ENCODE measurements around the gene TNRC18. TPM values are rescaled to one million over a fixed set of nuclear protein-coding genes. Genes with fewer than 3 reads are reported as not detected.

Gene TNRC18
- total and polyA plus RNA-seq, 2 experiments from 2014 or later = 3.7 to 51.8 TPM

DNA sequence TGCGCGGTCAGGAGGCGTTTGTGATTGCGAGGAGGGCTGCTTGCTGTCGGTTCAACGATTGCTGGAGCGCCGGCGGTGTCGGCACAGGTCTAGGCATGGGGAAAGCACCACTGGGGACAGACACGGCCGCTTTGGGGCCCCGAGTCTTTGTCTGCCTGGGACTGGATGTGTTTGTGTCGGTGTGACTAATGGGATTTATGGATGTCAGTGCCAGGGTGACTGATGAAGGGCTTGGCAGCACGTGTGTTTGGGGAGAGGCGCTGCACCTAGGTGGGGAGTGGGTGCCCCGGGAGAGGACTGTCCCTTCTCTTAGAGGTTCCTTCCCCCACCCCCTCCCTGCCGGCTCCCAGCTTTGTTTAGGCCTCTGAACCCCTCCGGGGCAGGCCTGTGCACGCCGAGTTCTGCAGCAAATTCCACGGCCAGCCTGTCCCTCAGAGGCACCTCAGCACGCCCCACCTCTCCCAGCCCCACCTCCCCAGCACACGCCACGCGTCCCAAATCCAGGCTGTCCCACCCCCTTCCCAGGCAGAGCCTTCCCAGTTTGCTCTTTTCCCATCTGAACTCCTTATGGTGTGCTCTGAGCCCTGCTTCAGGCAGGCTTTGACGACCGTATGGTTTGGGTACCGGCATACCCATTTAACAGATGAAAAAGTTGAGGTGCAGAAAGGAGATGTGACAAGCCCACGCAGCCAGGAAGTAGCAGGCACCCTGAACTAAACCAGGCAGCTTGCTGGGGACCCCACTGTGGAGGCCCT, 6.4 kb upstream of the TNRC18 start:
- Histone ChIP-seq H3K27ac (peak overlapping the region; percentile 98), H3K9ac (peak overlapping the region; percentile 95), H3F3A (ENCODE audit: insufficient read depth) (0 out of 2 replicates have a peak, but pooled peaks cover 4% of the 10 kb centered on the region), H3K79me2 (ENCODE audit: insufficient read depth) (peaks cover 94% of the 10 kb centered on the region), H2AFZ (peak overlapping the region; percentile 27; the same call in 1 of the 2 replicates), H3K4me2 (ENCODE audit: unreplicated experiment) (peak overlapping the region; percentile 93), H3K9me3 (ENCODE audit: low read depth) (no peaks in the 10 kb centered on the region), H3K4me3 (peak overlapping the region; percentile 87), H3K4me1 (ENCODE audit: insufficient read depth) (0 out of 2 replicates have a peak, but pooled peaks cover 4% of the 10 kb centered on the region), H3K9me2 (ENCODE audit: insufficient read depth) (no peaks in the 10 kb centered on the region), H4K20me1 (ENCODE audit: insufficient read depth) (no peaks in the 10 kb centered on the region), H3K36me3 (ENCODE audit: low read depth) (no peaks in the 10 kb centered on the region), H3K27me3 (replicated peaks; ENCODE audit: insufficient read depth) (no peaks in the 10 kb centered on the region)
- 12 to 14% methylated on average over 24 to 30 of the region's 30 CpGs for WGBS, 2 experiments (ENCODE audit: low coverage in 1 of 2, low lambda C conversion rate in 2 of 2, missing lambda C conversion rate in 2 of 2)
- peak; percentile 79 for DNase-seq
- in situ Hi-C loops (cut with MboI) = no loop called here
- TF ChIP-seq EZH2phosphoT487 (IDR thresholded peaks at IDR 0.05; ENCODE audit: insufficient read depth, low read depth) (no peak), EZH2 (IDR thresholded peaks at IDR 0.05; ENCODE audit: insufficient read depth, poor library complexity, severe bottlenecking) (no peak)

DNA sequence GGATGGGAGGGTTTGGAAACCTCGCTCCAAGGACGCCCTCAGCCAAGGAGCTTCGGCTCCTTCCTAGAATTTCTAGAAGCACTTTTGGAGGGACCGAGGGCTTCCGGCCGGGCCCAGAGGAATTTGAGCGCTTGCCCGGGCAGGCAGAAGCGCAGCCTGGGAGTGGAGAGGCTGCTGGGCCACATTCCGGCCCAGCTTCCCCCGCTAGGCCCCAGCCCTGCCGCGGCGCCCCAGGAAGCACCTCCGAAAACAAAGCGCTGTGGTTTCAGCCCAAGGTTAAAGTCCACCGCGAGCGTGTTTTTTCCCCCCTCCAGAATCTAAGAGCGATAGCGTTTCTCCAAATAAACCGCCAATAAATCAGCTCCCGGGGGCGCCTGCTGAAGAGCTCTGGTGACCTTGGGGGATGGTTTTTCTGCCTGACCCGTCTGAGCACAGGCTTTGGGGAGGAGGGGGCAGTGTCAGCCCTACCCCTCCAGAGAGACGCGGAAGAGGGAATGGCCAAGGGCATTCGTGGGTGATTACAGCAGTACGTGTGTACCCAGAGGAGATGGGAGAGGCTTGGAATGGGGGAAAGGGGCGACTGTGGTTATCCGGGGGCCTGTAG, 5.7 kb upstream of the TNRC18 start:
- Histone ChIP-seq H3K27ac (peak overlapping the region; percentile 98), H3K4me2 (ENCODE audit: unreplicated experiment) (peak overlapping the region; percentile 93), H4K20me1 (ENCODE audit: insufficient read depth) (no peaks in the 10 kb centered on the region), H3K27me3 (replicated peaks; ENCODE audit: insufficient read depth) (no peaks in the 10 kb centered on the region), H3K79me2 (ENCODE audit: insufficient read depth) (peaks cover 94% of the 10 kb centered on the region), H2AFZ (peak overlapping the region; percentile 27; the same call in 1 of the 2 replicates), H3K9ac (peak overlapping the region; percentile 95), H3K36me3 (ENCODE audit: low read depth) (no peaks in the 10 kb centered on the region), H3K4me1 (ENCODE audit: insufficient read depth) (0 out of 2 replicates have a peak, but pooled peaks cover 4% of the 10 kb centered on the region), H3K9me3 (ENCODE audit: low read depth) (no peaks in the 10 kb centered on the region), H3K9me2 (ENCODE audit: insufficient read depth) (no peaks in the 10 kb centered on the region), H3F3A (ENCODE audit: insufficient read depth) (0 out of 2 replicates have a peak, but pooled peaks cover 4% of the 10 kb centered on the region), H3K4me3 (peak overlapping the region; percentile 87)
- TF ChIP-seq EZH2 (IDR thresholded peaks at IDR 0.05; ENCODE audit: insufficient read depth, poor library complexity, severe bottlenecking) (no peak), EZH2phosphoT487 (IDR thresholded peaks at IDR 0.05; ENCODE audit: insufficient read depth, low read depth) (no peak)
- peak; percentile 69 for DNase-seq
- 1% methylated on average over 31 of the region's 31 CpGs for WGBS, 2 experiments (ENCODE audit: low coverage in 1 of 2, low lambda C conversion rate in 2 of 2, missing lambda C conversion rate in 2 of 2)
- in situ Hi-C loops (cut with MboI) = no loop called here

DNA sequence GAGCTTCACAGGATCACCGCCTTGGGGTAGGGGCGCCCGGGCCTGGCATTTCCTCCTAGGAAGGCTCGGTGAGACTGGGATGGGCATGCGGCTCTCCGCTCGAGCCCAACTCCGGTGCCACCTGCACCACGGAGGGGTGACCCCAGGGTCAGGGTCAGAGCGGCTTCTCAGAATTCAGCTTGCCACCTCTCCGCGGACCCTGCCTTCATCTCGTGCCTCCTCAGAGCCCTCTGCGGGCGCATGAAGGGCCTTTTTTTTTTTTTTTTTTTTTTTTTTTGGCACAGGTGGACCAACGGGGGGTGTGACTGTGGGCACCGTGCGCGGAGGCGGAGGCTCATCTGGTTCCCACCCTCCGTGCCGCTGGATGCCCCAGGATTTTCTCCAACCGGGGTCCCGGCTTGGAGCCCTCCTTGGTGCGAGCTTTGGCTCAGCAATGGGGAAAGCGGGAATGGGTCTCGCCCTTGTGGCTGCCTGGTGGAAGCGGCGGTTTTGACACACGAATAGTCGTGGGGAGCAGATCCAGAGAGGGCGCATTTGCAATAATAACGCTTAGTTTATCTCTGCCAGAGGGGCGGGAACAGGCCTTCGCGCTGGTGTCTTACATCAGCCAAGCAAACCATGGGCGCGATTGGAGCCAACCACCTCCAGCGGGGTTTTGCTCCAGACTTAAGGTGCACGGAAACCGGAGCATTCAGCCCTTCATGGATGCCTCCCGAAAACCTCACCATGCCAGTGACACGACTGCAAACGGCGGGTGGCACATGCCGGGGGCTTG, 5.0 kb upstream of the TNRC18 start:
- 0 out of 2 replicates have a peak overlapping the region, but pooled peaks have one; percentile 27 for H2AFZ ChIP-seq
- in situ Hi-C loops (cut with MboI) = no loop called here
- peak; percentile 96 for DNase-seq

DNA sequence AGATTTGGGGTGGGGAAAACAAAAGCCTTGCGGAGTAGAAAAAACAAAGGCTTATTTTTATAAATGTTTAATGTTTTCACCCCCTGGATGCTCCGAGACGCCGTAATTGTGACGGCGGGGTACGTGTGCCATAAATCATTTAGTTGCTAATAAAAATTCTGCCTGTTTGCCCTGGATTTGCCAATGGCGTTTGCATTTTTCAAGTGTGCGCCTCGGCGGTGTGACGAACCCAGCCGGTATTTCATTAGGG, 2.5 kb upstream of the TNRC18 start:
- in situ Hi-C loops (cut with MboI) = no loop called here
- Histone ChIP-seq H3K9me2 (ENCODE audit: insufficient read depth) (no peaks in the 10 kb centered on the region), H3F3A (ENCODE audit: insufficient read depth) (peaks cover 9% of the 10 kb centered on the region), H4K20me1 (ENCODE audit: insufficient read depth) (no peaks in the 10 kb centered on the region), H3K27me3 (replicated peaks; ENCODE audit: insufficient read depth) (no peaks in the 10 kb centered on the region), H3K9me3 (ENCODE audit: low read depth) (no peaks in the 10 kb centered on the region), H3K27ac (peak overlapping the region; percentile 98), H3K9ac (peak overlapping the region; percentile 95), H2AFZ (peak overlapping the region; percentile 7; the same call in 1 of the 2 replicates), H3K79me2 (ENCODE audit: insufficient read depth) (peaks cover 92% of the 10 kb centered on the region), H3K4me3 (peak overlapping the region; percentile 87), H3K4me2 (ENCODE audit: unreplicated experiment) (peak overlapping the region; percentile 93), H3K36me3 (ENCODE audit: low read depth) (no peaks in the 10 kb centered on the region), H3K4me1 (ENCODE audit: insufficient read depth) (0 out of 2 replicates have a peak, but pooled peaks cover 4% of the 10 kb centered on the region)
- peak; percentile 91 for DNase-seq
- 0% methylated on average over 13 of the region's 13 CpGs for WGBS, 2 experiments (ENCODE audit: low coverage in 1 of 2, low lambda C conversion rate in 2 of 2, missing lambda C conversion rate in 2 of 2)
- TF ChIP-seq EZH2 (IDR thresholded peaks at IDR 0.05; ENCODE audit: insufficient read depth, poor library complexity, severe bottlenecking) (no peak), EZH2phosphoT487 (IDR thresholded peaks at IDR 0.05; ENCODE audit: insufficient read depth, low read depth) (no peak)

More for the DNA sequence above, 5.0 kb upstream of the TNRC18 start:
- no peaks in the 10 kb centered on the region for H3K9me3 ChIP-seq (ENCODE audit: low read depth)
- no peaks in the 10 kb centered on the region for H4K20me1 ChIP-seq (ENCODE audit: insufficient read depth)
- 1% methylated on average over 45 to 46 of the region's 46 CpGs for WGBS, 2 experiments (ENCODE audit: low coverage in 1 of 2, low lambda C conversion rate in 2 of 2, missing lambda C conversion rate in 2 of 2)
- no peaks in the 10 kb centered on the region for H3K36me3 ChIP-seq (ENCODE audit: low read depth)
- H3K79me2 ChIP-seq (ENCODE audit: insufficient read depth) = peaks cover 94% of the 10 kb centered on the region
- peak overlapping the region; percentile 87 for H3K4me3 ChIP-seq
- H3K4me1 ChIP-seq (ENCODE audit: insufficient read depth) = 0 out of 2 replicates have a peak, but pooled peaks cover 4% of the 10 kb centered on the region
- H3K9me2 ChIP-seq (ENCODE audit: insufficient read depth) = no peaks in the 10 kb centered on the region
- peak overlapping the region; percentile 93 for H3K4me2 ChIP-seq (ENCODE audit: unreplicated experiment)
- peak overlapping the region; percentile 95 for H3K9ac ChIP-seq
- 0 out of 2 replicates have a peak, but pooled peaks cover 4% of the 10 kb centered on the region for H3F3A ChIP-seq (ENCODE audit: insufficient read depth)
- TF ChIP-seq EZH2 (IDR thresholded peaks at IDR 0.05; ENCODE audit: insufficient read depth, poor library complexity, severe bottlenecking) (no peak), EZH2phosphoT487 (IDR thresholded peaks at IDR 0.05; ENCODE audit: insufficient read depth, low read depth) (no peak)
- peak overlapping the region; percentile 98 for H3K27ac ChIP-seq
- H3K27me3 ChIP-seq (replicated peaks; ENCODE audit: insufficient read depth) = no peaks in the 10 kb centered on the region

Measured in GM23248 (cell line).